Endothelial cell (in vitro differentiated cells): Measurements from ENCODE around the gene CRELD2. TPM values are rescaled to one million over a fixed set of nuclear protein-coding genes. Genes with fewer than 3 reads are reported as not detected.

ENCODE experiments used
- DNase-seq: peaks from one replicate; pipeline ENCODE4 v3.0.0; 2021; ENCODE audit warnings: low spot score
- H3K27ac Mint-ChIP-seq: one replicate; pipeline ENCODE4 v1.8.0; 2021; ENCODE audit warnings: mixed read lengths, inconsistent platforms; ENCODE audit not compliant: unreplicated experiment
- H3K27me3 Mint-ChIP-seq: one replicate; pipeline ENCODE4 v1.8.0; 2021; ENCODE audit warnings: mild to moderate bottlenecking, moderate library complexity, mixed read lengths, inconsistent platforms; ENCODE audit not compliant: unreplicated experiment
- H3K36me3 Mint-ChIP-seq: one replicate; pipeline ENCODE4 v1.8.0; 2021; ENCODE audit warnings: mild to moderate bottlenecking, low read depth, mixed read lengths, inconsistent platforms; ENCODE audit not compliant: unreplicated experiment
- H3K4me1 Mint-ChIP-seq: one replicate; pipeline ENCODE4 v1.8.0; 2021; ENCODE audit warnings: mild to moderate bottlenecking, mixed read lengths, inconsistent platforms; ENCODE audit not compliant: unreplicated experiment
- H3K4me3 Mint-ChIP-seq: one replicate; pipeline ENCODE4 v1.8.0; 2021; ENCODE audit warnings: mild to moderate bottlenecking, mixed read lengths, inconsistent platforms; ENCODE audit not compliant: unreplicated experiment
- H3K9me3 Mint-ChIP-seq: one replicate; pipeline ENCODE4 v1.8.0; 2021; ENCODE audit warnings: mixed read lengths, inconsistent platforms; ENCODE audit not compliant: unreplicated experiment
- CTCF ChIP-seq: fragments of 200-600 bp; sonication (generic); IDR thresholded peaks from one replicate; pipeline ENCODE4 v1.5.0; 2021; ENCODE audit warnings: antibody characterized with exemption; ENCODE audit not compliant: unreplicated experiment
- total RNA-seq: library from RNA; stranded (reverse); fragmentation: NEBNext Ultra II Directional; extraction: Animal tissue kit (Norgen Biotek cat#: 25700); gene quantifications from one replicate; pipeline ENCODE4 v1.2.1, GENCODE V29; 2021; ENCODE audit not compliant: unreplicated experiment

Gene CRELD2
- total RNA-seq, 1 donor from 2014 or later: 207 TPM

DNA sequence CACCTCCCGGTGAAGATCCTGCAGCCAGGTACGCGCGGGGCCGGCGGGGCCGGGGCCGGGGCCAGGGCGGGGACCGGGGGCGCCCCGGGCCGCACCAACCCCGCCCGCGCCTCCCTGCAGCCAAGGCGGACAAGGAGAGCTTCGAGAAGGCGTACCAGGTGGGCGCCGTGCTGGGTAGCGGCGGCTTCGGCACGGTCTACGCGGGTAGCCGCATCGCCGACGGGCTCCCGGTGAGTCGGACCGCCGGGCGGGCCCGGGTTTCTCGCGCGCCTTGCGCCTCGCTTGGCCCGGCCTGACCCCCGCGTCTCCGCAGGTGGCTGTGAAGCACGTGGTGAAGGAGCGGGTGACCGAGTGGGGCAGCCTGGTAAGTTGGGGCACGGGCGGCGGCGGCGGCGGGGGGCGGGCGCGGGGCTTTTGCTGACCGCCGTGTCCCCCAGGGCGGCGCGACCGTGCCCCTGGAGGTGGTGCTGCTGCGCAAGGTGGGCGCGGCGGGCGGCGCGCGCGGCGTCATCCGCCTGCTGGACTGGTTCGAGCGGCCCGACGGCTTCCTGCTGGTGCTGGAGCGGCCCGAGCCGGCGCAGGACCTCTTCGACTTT, 42.7 kb downstream of the CRELD2 start:
- H3K27ac Mint-ChIP-seq: no peak overlapping the region
- H3K4me3 Mint-ChIP-seq: peak overlapping the region; percentile 95
- no peaks in the 10 kb centered on the region for H3K9me3 Mint-ChIP-seq
- DNase-seq: no peak
- peaks cover 9% of the 10 kb centered on the region for H3K27me3 Mint-ChIP-seq
- H3K4me1 Mint-ChIP-seq: peaks cover 25% of the 10 kb centered on the region
- peaks cover 8% of the 10 kb centered on the region for H3K36me3 Mint-ChIP-seq
- no peak for TF ChIP-seq CTCF

DNA sequence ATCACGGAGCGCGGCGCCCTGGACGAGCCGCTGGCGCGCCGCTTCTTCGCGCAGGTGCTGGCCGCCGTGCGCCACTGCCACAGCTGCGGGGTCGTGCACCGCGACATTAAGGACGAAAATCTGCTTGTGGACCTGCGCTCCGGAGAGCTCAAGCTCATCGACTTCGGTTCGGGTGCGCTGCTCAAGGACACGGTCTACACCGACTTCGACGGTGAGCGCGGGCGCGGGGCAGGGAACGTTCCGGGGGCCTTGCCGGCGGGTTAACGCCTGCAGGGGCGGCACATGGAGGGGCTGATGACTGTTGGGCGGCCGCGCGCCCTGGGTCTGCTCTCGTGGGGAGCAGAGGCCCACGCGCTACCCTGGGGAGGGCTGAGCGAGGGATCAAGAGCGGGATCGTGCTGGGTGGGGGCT, 43.2 kb downstream of the CRELD2 start:
- Mint-ChIP-seq H3K27me3 (peaks cover 9% of the 10 kb centered on the region), H3K4me1 (peaks cover 25% of the 10 kb centered on the region), H3K4me3 (peak overlapping the region; percentile 95), H3K27ac (peak overlapping the region; percentile 24), H3K36me3 (peaks cover 8% of the 10 kb centered on the region), H3K9me3 (no peaks in the 10 kb centered on the region)
- DNase-seq: peak; percentile 11
- TF ChIP-seq CTCF: no peak

DNA sequence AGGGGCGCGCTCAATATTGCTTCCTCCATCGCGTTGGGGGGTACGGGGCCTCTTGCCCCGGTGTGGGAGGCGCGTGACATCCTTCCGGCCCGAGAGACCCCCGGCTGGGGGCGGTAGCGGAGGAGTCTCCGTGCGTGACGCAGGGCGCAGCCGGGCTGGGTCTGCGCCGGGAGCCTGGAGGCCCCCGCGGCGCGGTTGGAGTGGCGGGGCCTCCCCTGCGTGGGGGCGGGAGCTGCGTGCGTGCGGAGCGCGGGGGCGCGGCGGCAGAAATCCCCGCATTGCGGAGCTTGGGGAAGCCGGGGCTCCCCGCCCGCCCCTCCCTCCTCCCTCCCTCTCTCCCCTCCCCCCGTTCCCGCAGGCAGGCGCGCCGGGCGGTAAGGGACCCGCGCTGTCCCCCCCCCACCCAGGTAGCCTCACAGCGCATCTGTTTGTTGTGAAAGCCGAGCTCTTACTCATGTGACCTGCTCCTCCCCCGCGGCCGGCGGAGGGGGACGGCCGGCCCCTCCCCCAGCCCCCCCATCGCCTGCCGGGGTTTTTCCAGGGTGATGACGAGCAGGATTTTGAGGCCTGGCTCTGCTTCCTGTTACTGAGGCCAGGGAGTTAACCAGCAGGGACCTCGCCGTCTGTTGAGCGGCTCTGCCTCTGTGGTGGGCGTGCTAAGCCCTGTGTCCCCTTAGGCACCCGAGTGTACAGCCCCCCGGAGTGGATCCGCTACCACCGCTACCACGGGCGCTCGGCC, 43.7 kb downstream of the CRELD2 start:
- Mint-ChIP-seq H3K4me3 (peak overlapping the region; percentile 95), H3K4me1 (peaks cover 25% of the 10 kb centered on the region), H3K27ac (peak overlapping the region; percentile 74), H3K36me3 (peaks cover 8% of the 10 kb centered on the region), H3K9me3 (no peaks in the 10 kb centered on the region), H3K27me3 (peaks cover 7% of the 10 kb centered on the region)
- peak; percentile 82 for DNase-seq
- TF ChIP-seq CTCF: no peak

DNA sequence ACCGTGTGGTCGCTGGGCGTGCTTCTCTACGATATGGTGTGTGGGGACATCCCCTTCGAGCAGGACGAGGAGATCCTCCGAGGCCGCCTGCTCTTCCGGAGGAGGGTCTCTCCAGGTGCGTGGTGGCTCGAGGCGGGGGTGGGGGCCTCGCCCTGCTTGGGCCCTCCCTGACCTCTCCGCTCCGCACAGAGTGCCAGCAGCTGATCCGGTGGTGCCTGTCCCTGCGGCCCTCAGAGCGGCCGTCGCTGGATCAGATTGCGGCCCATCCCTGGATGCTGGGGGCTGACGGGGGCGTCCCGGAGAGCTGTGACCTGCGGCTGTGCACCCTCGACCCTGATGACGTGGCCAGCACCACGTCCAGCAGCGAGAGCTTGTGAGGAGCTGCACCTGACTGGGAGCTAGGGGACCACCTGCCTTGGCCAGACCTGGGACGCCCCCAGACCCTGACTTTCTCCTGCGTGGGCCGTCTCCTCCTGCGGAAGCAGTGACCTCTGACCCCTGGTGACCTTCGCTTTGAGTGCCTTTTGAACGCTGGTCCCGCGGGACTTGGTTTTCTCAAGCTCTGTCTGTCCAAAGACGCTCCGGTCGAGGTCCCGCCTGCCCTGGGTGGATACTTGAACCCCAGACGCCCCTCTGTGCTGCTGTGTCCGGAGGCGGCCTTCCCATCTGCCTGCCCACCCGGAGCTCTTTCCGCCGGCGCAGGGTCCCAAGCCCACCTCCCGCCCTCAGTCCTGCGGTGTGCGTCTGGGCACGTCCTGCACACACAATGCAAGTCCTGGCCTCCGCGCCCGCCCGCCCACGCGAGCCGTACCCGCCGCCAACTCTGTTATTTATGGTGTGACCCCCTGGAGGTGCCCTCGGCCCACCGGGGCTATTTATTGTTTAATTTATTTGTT, 44.6 kb downstream of the CRELD2 start:
- Mint-ChIP-seq H3K4me3 (peak overlapping the region; percentile 90), H3K4me1 (peaks cover 24% of the 10 kb centered on the region), H3K27ac (peak overlapping the region; percentile 74), H3K36me3 (peaks cover 8% of the 10 kb centered on the region), H3K9me3 (no peaks in the 10 kb centered on the region), H3K27me3 (peaks cover 9% of the 10 kb centered on the region)
- DNase-seq: no peak
- TF ChIP-seq CTCF: no peak
